HEK293T (cell line): ENCODE results near the gene METTL22.

ENCODE experiments used
- BHLHE40 ChIP-seq: fragments of 450-650 bp; IDR thresholded peaks from 2 replicates; pipeline ENCODE4 v1.6.1; 2016; ENCODE audit warnings: mild to moderate bottlenecking, moderate library complexity, borderline replicate concordance
- ELF4 ChIP-seq: fragments of 450-650 bp; IDR thresholded peaks from 2 replicates; pipeline ENCODE4 v1.6.1; 2017; ENCODE audit warnings: antibody characterized with exemption
- FOXA1 ChIP-seq: fragments of 450-650 bp; IDR thresholded peaks from 2 replicates; pipeline ENCODE4 v1.6.1; 2016; ENCODE audit warnings: mild to moderate bottlenecking
- FOXK2 ChIP-seq: fragments of 450-650 bp; IDR thresholded peaks from 2 replicates; pipeline ENCODE4 v1.6.1; 2016; ENCODE audit warnings: mild to moderate bottlenecking
- FOXM1 ChIP-seq: fragments of 450-650 bp; IDR thresholded peaks from 2 replicates; pipeline ENCODE4 v1.6.1; 2017; ENCODE audit warnings: mild to moderate bottlenecking, borderline replicate concordance
- HDGF ChIP-seq: fragments of 450-650 bp; IDR thresholded peaks from 2 replicates; pipeline ENCODE4 v1.6.1; 2017; ENCODE audit warnings: antibody characterized with exemption, borderline replicate concordance
- LEF1 ChIP-seq: fragments of 450-650 bp; IDR thresholded peaks from 2 replicates; pipeline ENCODE4 v1.6.1; 2017; ENCODE audit warnings: mild to moderate bottlenecking, borderline replicate concordance
- NFRKB ChIP-seq: fragments of 450-650 bp; IDR thresholded peaks from 2 replicates; pipeline ENCODE4 v1.6.1; 2016; ENCODE audit warnings: mild to moderate bottlenecking, moderate library complexity
- SP1 ChIP-seq: fragments of 450-650 bp; IDR thresholded peaks from 2 replicates; pipeline ENCODE4 v1.6.1; 2017
- SUZ12 ChIP-seq: fragments of 450-650 bp; IDR thresholded peaks from 2 replicates; pipeline ENCODE4 v1.6.1; 2016; ENCODE audit warnings: mild to moderate bottlenecking
- ZNF384 ChIP-seq: fragments of 450-650 bp; IDR thresholded peaks from 2 replicates; pipeline ENCODE4 v1.6.1; 2016
- TF ChIP-seq, protein P1 (sequence below): fragments of 450-650 bp; IDR thresholded peaks from 2 replicates; pipeline ENCODE4 v1.6.1; 2016

GRCh38 chr16:8628981-8629725 is 7.7 kb downstream of the METTL22 start:
- no peak for TF ChIP-seq SP1
- no peak for TF ChIP-seq BHLHE40
- TF ChIP-seq FOXA1, result no peak
- TF ChIP-seq, protein P1, sequence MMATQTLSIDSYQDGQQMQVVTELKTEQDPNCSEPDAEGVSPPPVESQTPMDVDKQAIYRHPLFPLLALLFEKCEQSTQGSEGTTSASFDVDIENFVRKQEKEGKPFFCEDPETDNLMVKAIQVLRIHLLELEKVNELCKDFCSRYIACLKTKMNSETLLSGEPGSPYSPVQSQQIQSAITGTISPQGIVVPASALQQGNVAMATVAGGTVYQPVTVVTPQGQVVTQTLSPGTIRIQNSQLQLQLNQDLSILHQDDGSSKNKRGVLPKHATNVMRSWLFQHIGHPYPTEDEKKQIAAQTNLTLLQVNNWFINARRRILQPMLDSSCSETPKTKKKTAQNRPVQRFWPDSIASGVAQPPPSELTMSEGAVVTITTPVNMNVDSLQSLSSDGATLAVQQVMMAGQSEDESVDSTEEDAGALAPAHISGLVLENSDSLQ, result no peak
- TF ChIP-seq FOXM1, result no peak
- TF ChIP-seq ZNF384, result no peak
- no peak for TF ChIP-seq NFRKB
- TF ChIP-seq ELF4, result no peak
- TF ChIP-seq LEF1, result no peak
- no peak for TF ChIP-seq HDGF
- no peak for TF ChIP-seq FOXK2
- no peak for TF ChIP-seq SUZ12
